PC-9 (cell line): ENCODE results near the gene CAMK2N1.

Experiments used
- EZH2 ChIP-seq: fragments of 200-600 bp; sonication (generic); IDR thresholded peaks from 2 replicates; pipeline ENCODE4 v1.8.0; 2017; ENCODE audit warnings: antibody characterized with exemption, low read depth
- TF ChIP-seq, protein P1 (sequence below): fragments of 200-600 bp; sonication (generic); conservative IDR thresholded peaks from 2 replicates; pipeline ENCODE4 v1.6.1; 2017; ENCODE audit warnings: mixed run types, antibody characterized with exemption, mild to moderate bottlenecking, moderate library complexity

GRCh38 chr1:20466273-20466672, 19.7 kb downstream of the CAMK2N1 start:
- TF ChIP-seq, protein P1, sequence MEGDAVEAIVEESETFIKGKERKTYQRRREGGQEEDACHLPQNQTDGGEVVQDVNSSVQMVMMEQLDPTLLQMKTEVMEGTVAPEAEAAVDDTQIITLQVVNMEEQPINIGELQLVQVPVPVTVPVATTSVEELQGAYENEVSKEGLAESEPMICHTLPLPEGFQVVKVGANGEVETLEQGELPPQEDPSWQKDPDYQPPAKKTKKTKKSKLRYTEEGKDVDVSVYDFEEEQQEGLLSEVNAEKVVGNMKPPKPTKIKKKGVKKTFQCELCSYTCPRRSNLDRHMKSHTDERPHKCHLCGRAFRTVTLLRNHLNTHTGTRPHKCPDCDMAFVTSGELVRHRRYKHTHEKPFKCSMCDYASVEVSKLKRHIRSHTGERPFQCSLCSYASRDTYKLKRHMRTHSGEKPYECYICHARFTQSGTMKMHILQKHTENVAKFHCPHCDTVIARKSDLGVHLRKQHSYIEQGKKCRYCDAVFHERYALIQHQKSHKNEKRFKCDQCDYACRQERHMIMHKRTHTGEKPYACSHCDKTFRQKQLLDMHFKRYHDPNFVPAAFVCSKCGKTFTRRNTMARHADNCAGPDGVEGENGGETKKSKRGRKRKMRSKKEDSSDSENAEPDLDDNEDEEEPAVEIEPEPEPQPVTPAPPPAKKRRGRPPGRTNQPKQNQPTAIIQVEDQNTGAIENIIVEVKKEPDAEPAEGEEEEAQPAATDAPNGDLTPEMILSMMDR = no peak
- no peak for TF ChIP-seq EZH2
